HEK293T (cell line): Measurements from ENCODE around the gene CDC37.

Experiments
- ARNT ChIP-seq: fragments of 450-650 bp; IDR thresholded peaks from 2 replicates; pipeline ENCODE4 v1.6.1; 2017; ENCODE audit warnings: mild to moderate bottlenecking
- BHLHE40 ChIP-seq: fragments of 450-650 bp; IDR thresholded peaks from 2 replicates; pipeline ENCODE4 v1.6.1; 2016; ENCODE audit warnings: mild to moderate bottlenecking, moderate library complexity, borderline replicate concordance
- CTBP1 ChIP-seq: fragments of 450-650 bp; IDR thresholded peaks from 2 replicates; pipeline ENCODE4 v1.6.1; 2016; ENCODE audit warnings: borderline replicate concordance
- ELF4 ChIP-seq: fragments of 450-650 bp; IDR thresholded peaks from 2 replicates; pipeline ENCODE4 v1.6.1; 2017; ENCODE audit warnings: antibody characterized with exemption
- FOXA1 ChIP-seq: fragments of 450-650 bp; IDR thresholded peaks from 2 replicates; pipeline ENCODE4 v1.6.1; 2016; ENCODE audit warnings: mild to moderate bottlenecking
- FOXK2 ChIP-seq: fragments of 450-650 bp; IDR thresholded peaks from 2 replicates; pipeline ENCODE4 v1.6.1; 2016; ENCODE audit warnings: mild to moderate bottlenecking
- FOXM1 ChIP-seq: fragments of 450-650 bp; IDR thresholded peaks from 2 replicates; pipeline ENCODE4 v1.6.1; 2017; ENCODE audit warnings: mild to moderate bottlenecking, borderline replicate concordance
- HDGF ChIP-seq: fragments of 450-650 bp; IDR thresholded peaks from 2 replicates; pipeline ENCODE4 v1.6.1; 2017; ENCODE audit warnings: antibody characterized with exemption, borderline replicate concordance
- LEF1 ChIP-seq: fragments of 450-650 bp; IDR thresholded peaks from 2 replicates; pipeline ENCODE4 v1.6.1; 2017; ENCODE audit warnings: mild to moderate bottlenecking, borderline replicate concordance
- PKNOX1 ChIP-seq: fragments of 450-650 bp; IDR thresholded peaks from 2 replicates; pipeline ENCODE4 v1.6.1; 2016
- SP1 ChIP-seq: fragments of 450-650 bp; IDR thresholded peaks from 2 replicates; pipeline ENCODE4 v1.6.1; 2017
- SUZ12 ChIP-seq: fragments of 450-650 bp; IDR thresholded peaks from 2 replicates; pipeline ENCODE4 v1.6.1; 2016; ENCODE audit warnings: mild to moderate bottlenecking
- TARDBP ChIP-seq: fragments of 450-650 bp; IDR thresholded peaks from 2 replicates; pipeline ENCODE4 v1.6.1; 2016
- ZNF384 ChIP-seq: fragments of 450-650 bp; IDR thresholded peaks from 2 replicates; pipeline ENCODE4 v1.6.1; 2016

- TF ChIP-seq ARNT (no peak), FOXA1 (no peak), BHLHE40 (no peak), SP1 (no peak), ELF4 (no peak), SUZ12 (no peak), HDGF (no peak), TARDBP (no peak), FOXK2 (no peak), LEF1 (no peak), ZNF384 (no peak), PKNOX1 (no peak), FOXM1 (no peak), CTBP1 (no peak)
Observed at GRCh38 chr19:10450191-10450852, 47.0 kb upstream of the CDC37 start.
